ENCODE measurements around the gene PDE4D.

DNA sequence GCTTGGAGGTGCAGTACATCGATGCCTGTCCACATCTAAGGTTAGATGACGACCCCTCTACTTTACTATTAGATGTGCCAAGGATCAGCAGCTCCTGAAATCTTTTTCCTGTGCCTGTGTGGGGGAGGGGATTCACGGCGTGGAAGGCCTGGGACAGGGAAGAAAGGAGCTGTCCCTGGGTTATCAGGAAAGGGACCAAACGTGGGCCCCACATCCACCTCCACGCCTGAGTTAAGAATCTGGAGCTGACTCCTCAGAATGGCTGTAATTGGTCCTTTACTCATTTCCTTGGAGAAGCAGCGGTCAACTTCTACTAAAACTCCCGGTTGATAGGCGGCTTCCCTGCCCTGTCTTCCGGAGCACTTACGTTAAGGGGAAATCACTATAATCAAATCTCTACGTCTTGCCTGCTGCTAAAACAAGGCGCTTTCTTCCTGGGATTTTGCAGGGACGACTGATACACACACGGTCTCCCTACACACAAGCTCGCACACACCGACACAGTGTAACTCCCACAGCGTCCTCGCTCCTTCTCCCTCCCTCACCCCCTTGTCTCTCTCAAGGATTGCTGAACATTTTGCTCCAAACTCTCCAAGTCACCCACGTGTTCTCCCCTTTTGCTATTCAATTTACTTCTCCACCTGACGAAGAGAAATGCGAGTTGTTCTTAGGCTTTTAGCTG, 1.4 kb downstream of the PDE4D start:
- no peak for TF ChIP-seq POLR2AphosphoS5 (IDR thresholded peaks at IDR 0.05; ENCODE audit: low read depth, low read length)
- no peak for TF ChIP-seq FOXP2 (optimal IDR thresholded peaks at IDR 0.05; ENCODE audit: borderline replicate concordance, extremely low read depth, extremely low read length, insufficient read depth)
- TF ChIP-seq, protein P1, sequence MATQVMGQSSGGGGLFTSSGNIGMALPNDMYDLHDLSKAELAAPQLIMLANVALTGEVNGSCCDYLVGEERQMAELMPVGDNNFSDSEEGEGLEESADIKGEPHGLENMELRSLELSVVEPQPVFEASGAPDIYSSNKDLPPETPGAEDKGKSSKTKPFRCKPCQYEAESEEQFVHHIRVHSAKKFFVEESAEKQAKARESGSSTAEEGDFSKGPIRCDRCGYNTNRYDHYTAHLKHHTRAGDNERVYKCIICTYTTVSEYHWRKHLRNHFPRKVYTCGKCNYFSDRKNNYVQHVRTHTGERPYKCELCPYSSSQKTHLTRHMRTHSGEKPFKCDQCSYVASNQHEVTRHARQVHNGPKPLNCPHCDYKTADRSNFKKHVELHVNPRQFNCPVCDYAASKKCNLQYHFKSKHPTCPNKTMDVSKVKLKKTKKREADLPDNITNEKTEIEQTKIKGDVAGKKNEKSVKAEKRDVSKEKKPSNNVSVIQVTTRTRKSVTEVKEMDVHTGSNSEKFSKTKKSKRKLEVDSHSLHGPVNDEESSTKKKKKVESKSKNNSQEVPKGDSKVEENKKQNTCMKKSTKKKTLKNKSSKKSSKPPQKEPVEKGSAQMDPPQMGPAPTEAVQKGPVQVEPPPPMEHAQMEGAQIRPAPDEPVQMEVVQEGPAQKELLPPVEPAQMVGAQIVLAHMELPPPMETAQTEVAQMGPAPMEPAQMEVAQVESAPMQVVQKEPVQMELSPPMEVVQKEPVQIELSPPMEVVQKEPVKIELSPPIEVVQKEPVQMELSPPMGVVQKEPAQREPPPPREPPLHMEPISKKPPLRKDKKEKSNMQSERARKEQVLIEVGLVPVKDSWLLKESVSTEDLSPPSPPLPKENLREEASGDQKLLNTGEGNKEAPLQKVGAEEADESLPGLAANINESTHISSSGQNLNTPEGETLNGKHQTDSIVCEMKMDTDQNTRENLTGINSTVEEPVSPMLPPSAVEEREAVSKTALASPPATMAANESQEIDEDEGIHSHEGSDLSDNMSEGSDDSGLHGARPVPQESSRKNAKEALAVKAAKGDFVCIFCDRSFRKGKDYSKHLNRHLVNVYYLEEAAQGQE (IDR thresholded peaks at IDR 0.05; ENCODE audit: insufficient read depth in 1 of 2, low read depth in 2 of 2, low read length in 2 of 2) = peak; percentile 55 to 80; a peak in 3 of 4 replicates
